HG03175 (cell line): ENCODE data around the gene PLA2G2F.

Experiments used
- ATAC-seq: cut with Tn5 transposase; IDR thresholded peaks from one replicate; pipeline ENCODE4 v1.9.1; 2021; ENCODE audit warnings: mild to moderate bottlenecking, moderate library complexity; ENCODE audit not compliant: unreplicated experiment

The PLA2G2F gene

DNA sequence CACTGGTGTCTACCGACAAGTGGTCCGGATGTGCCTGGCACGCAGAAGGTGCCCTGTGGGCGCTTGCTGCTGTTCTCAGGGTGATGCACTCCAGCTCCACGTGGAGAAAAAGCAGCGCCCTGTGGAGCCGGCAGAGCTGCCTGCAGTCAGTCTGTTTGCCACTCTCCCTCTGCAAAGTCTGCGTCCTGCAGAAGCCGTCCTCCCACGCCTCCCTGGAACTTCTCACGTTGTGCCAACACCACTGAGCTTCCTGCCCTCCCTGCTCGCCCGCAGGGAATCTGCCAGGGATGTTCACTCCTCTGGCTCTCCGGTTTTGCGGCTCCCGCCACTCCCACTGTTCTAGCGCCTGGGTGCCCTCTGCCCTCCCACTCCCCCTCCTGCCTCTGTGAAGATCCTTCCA, 26.9 kb downstream of the PLA2G2F start:
- no peak for ATAC-seq

DNA sequence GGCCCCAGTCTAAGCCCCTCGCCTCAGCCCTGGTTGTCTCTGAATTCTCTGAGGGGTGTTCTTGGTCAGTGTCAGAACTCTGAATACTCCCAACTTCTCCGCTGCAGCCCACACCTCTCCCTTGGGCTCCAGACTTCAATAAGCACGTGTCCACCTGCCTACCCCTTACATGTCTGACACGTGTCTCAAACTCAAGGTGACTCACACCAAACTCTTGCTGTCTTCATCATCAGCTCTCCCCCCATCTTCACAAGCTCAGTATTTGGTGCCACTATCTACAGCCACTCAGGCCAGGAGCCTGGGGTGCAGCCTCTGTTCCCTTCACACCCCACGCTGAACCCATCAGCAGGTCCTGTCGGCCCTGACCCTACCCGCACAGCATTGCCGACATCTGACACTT, 28.0 kb downstream of the PLA2G2F start:
- no peak for ATAC-seq

- ATAC-seq: no peak
These were observed 29.7 kb downstream of the PLA2G2F start for GRCh38 chr1:20168564-20169491.

- no peak for ATAC-seq
These were observed 30.8 kb downstream of the PLA2G2F start for GRCh38 chr1:20169932-20170331.

DNA sequence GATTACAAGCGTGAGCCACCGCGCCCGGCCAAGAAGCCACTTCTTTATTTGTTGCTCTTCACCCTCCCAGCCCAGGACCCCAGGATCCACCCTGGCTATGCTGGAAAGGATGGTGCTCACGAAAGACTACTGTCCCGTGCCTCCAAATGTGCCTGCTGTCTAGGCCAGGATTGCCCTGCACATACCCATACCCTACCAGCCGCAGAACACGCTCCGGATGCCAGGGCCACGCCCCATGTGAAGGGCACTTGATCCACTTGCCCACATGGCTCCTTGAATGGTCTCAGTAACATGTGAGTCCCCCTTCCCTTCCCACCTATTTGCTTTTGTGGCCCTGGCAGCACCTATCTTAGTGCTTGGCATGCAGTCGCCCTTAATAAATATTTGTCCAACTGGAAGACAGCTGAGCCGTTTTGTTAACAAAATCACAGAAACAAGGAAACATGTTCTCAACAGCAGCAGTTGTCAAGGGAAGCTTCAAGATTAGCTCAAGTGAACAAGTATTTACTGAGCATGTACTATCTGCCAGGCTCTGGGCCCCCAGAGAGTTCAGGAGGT, 33.0 kb downstream of the PLA2G2F start:
- no peak for ATAC-seq

GRCh38 chr1:20174937-20175666, 36.0 kb downstream of the PLA2G2F start:
- ATAC-seq: no peak

- ATAC-seq: no peak
These were observed 39.7 kb downstream of the PLA2G2F start for GRCh38 chr1:20178634-20179370.

GRCh38 chr1:20179371-20180128, 40.4 kb downstream of the PLA2G2F start:
- no peak for ATAC-seq

- ATAC-seq: no peak
These were observed 41.2 kb downstream of the PLA2G2F start for GRCh38 chr1:20180129-20180843.

DNA sequence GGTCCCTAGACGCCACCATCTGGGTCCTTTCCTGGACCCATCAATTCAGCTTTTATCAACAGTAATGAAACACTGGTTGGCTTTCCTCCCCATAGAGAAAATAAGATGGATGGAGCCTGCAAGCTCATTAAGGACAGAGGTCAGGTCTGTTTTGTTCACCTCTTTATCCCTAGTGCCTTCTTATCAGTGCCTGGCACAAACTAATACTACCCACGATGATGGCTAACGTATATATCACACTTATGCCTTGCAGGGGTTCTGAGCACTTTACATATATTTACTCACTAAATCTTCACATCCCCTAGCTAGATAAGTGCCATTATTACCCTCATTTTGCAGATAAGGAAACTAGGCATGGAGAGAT, 41.7 kb downstream of the PLA2G2F start:
- ATAC-seq: no peak

GRCh38 chr1:20182415-20182814, 43.3 kb downstream of the PLA2G2F start:
- ATAC-seq: no peak

DNA sequence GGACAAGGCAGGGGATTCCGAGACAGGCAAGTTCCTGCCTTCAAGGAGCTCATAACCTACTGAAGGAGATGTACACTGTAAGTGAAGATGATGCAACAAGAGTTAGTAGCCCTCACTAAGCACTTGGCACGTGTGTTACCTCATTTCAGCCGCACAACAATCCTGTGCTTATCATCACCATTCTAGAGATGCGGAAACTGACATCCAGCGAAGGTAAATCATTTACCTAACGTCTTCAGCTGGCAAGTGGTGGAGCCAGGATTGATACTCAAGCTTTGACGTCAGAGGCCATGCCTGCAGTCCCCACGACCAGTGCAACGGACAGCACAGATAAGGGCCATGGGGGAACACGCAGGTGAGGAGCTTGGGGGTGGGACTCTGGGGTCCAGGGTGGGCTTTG, 43.9 kb downstream of the PLA2G2F start:
- ATAC-seq: no peak

DNA sequence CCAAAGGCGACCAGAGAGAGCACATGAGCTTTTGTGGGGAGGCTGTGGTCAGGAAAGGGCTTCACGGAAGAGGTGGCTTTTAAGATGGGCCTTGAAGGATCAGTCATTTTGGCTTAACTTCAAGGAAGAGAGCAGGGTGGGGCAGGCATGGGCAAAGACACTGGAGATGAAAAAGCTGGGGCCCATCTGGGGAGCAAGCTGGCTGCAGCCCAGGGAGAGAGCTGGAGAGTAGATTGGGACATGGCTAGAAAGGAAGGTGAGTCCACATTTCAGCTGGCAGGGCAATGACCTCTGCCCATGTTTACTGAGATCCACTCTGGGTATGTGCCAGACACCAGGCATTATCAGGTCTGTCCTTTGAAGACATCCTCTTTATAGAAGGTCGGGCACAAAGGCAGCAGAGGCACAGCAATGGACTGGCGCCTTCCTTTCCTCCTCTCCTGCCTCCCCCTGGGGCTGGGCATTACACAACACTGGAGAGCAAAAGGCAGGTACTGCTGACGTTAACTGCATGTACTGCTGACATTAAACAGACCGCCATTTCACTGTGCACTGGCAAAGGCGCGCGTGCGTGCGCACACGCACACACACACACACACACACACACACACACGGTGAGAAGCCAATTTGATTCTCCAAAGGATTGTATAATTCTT, 44.6 kb downstream of the PLA2G2F start:
- no peak for ATAC-seq

DNA sequence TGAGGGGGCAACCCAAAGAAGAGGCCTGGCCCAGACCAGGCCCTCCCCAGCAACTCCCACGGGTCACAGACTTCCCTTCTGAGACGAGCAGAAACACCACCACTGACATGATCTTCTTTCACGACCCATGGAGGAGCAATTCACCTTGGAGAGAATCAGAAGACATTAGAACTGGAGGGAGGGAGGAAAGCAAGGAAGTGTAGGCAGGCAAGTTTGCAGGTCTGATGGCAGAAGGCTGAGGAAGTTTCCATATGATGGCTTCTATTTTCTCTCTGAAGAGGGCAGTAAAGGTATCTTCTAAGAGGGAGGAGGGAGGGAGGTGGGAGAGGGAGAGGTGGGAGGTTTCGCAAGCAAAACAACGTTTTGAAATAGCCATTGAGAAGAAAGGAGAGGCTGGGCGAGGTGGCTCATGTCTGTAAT, 45.4 kb downstream of the PLA2G2F start:
- no peak for ATAC-seq

DNA sequence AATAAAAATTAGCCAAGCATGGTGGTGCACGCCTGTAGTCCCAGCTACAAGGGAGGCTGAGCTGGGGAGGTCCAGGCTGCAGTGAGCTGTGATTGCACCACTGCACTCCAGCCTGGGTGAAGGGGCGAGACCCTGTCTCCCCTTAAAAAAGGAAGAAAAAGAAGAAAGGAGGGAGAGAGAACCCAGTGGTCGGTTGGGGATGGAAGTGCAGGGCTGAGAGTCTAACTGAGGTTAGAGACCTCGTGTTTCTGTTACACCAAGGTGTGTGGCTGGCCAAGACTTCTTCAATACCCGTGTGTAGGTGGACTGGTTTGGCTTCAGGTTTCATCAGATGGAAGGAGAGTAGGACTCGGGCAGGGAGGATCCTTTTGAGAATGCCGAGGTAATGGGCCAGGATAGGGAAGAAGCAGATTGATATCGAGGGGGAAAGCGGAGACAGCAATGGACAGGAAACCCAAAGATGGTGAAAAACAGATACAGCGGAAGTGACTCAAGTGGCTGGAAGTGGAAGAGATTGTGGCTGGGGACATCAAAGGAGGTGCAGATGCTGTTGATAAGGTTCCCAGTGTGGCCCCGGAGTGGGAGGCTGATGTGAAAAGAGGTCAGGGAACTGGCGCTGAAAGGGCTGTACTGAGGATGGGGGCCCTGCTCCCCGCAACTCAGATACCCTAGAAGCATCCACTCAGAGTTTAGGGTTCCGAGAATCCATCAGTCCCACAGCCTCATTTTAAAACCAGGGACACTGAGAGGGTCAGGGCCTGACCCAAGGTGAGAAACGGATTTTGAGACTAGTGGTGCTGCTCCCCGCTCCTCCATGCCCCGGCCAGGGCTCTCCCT, 46.1 kb downstream of the PLA2G2F start:
- ATAC-seq: peak; percentile 3

GRCh38 chr1:20185834-20186782, 47.0 kb downstream of the PLA2G2F start, which contains the start of the genes PLA2G2C and UBXN10:
Gene PLA2G2C (minus strand): TSS chr1:20186518. CDS start chr1:20177363, 9,155 bp downstream.
Gene UBXN10 (plus strand): TSS chr1:20186096. CDS start chr1:20190562, 4,466 bp downstream.
- ATAC-seq: peak; percentile 45
